MM.1S (cell line): ENCODE data around the gene FDX2.

ENCODE experiments used
- CTCF ChIP-seq: fragments of 300-600 bp; sonication (generic); IDR thresholded peaks from 2 replicates; pipeline ENCODE4 v1.5.1; 2016; ENCODE audit warnings: antibody characterized with exemption, low read length, mixed read lengths
- EZH2 ChIP-seq: fragments of 300-600 bp; sonication (generic); optimal IDR thresholded peaks from 2 replicates; pipeline ENCODE3; 2017; ENCODE audit warnings: low read depth, mild to moderate bottlenecking, antibody characterized with exemption, low read length, mixed read lengths

DNA sequence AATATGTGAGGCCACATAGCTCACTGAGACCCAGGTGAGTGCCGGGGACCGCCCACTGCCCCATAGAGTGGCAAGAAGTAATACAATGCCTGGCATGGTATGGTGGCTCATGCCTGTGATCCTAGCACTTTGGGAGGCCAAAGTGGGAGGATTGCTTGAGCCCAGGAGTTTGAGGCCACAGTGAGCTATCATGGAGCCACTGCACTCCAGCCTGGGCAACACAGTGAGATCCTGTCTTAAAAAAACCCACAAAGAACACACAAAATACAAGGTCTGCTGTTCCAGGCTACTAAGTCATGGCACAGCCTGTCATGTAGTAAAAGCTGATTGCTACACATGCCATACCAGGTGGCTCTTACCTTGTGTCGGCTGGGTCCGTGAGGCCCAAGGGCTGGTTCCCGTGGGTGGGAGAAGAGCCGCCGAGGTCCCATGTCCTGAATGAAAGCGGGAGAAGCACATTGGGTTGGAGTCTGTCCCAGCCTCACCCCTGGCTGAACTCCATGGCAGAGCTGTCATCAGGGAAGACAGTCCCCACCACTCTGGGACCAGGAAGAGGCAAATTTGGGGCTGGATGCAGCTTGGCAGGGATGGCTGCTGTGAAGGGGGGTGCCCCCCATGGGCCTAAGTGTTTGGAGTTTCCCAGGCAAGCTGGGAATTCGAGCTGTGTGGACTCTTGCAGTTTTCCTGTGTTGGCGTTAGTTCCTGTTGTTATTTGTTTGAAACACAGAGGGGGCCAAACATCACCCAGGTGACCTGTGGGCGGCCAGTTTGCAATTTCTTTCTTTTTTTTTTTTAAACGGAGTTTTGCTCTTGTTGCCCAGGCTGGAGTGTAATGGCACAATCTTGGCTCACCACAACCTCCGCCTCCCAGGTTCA lies 3.2 kb upstream of the FDX2 start:
- TF ChIP-seq CTCF (no peak), EZH2 (no peak)
